HepG2 (cell line): ENCODE data around the gene ADAMTS17. TPM values are rescaled to one million over a fixed set of nuclear protein-coding genes. Genes with fewer than 3 reads are reported as not detected.
A peak's percentile ranks its signal among the peaks of the same experiment; 100 is the strongest.

Source experiments
- ATF7-NPFF ChIP-seq: sonication (generic); formaldehyde crosslinking; IDR thresholded peaks from 2 replicates; pipeline ENCODE4 v1.8.1; 2023; ENCODE audit warnings: mild to moderate bottlenecking, low read depth, missing genetic modification reagents, moderate library complexity
- E2F5 ChIP-seq: sonication (generic); formaldehyde crosslinking; conservative IDR thresholded peaks from 2 replicates; pipeline ENCODE4 v1.4.0; 2020; ENCODE audit warnings: missing genetic modification reagents
- EZH2 ChIP-seq: conservative IDR thresholded peaks from 2 replicates; pipeline ENCODE4 v1.6.1; 2012; ENCODE audit warnings: mild to moderate bottlenecking, low read depth, low read length, moderate library complexity
- GMEB2 ChIP-seq: IDR thresholded peaks from 2 replicates; pipeline ENCODE4 v1.6.1; 2016; ENCODE audit warnings: missing biosample characterization, missing genetic modification reagents, low read depth
- HNF4A ChIP-seq: sonication (generic); formaldehyde crosslinking; IDR thresholded peaks from 2 replicates; pipeline ENCODE4 v1.4.0; 2020; ENCODE audit warnings: missing genetic modification reagents
- KAT2B ChIP-seq: fragments of 150-350 bp; IDR thresholded peaks from 2 replicates; pipeline ENCODE4 v1.6.1; 2014; ENCODE audit warnings: low read depth, low read length, borderline replicate concordance
- MTA1 ChIP-seq: sonication (generic); formaldehyde crosslinking; IDR thresholded peaks from 2 replicates; pipeline ENCODE4 v1.4.0; 2020; ENCODE audit warnings: missing genetic modification reagents, mild to moderate bottlenecking, borderline replicate concordance
- MTF1 ChIP-seq: sonication (generic); formaldehyde crosslinking; IDR thresholded peaks from 2 replicates; pipeline ENCODE4 v1.5.0; 2020; ENCODE audit warnings: missing genetic modification reagents
- YEATS2 ChIP-seq: sonication (generic); formaldehyde crosslinking; IDR thresholded peaks from 2 replicates; pipeline ENCODE4 v1.4.0; 2020; ENCODE audit warnings: missing genetic modification reagents, borderline replicate concordance
- ZFP41 ChIP-seq: sonication (generic); formaldehyde crosslinking; IDR thresholded peaks from 2 replicates; pipeline ENCODE4 v1.4.0; 2020; ENCODE audit warnings: mild to moderate bottlenecking, missing genetic modification reagents, borderline replicate concordance
- ZGPAT ChIP-seq: IDR thresholded peaks from 2 replicates; pipeline ENCODE4 v1.6.1; 2016; ENCODE audit warnings: mild to moderate bottlenecking
- ZNF224 ChIP-seq: sonication (generic); formaldehyde crosslinking; IDR thresholded peaks from 2 replicates; pipeline ENCODE4 v1.5.0; 2020; ENCODE audit warnings: mild to moderate bottlenecking, missing genetic modification reagents
- ZNF235 ChIP-seq: sonication (generic); formaldehyde crosslinking; IDR thresholded peaks from 2 replicates; pipeline ENCODE4 v1.8.1; 2023; ENCODE audit warnings: mild to moderate bottlenecking, missing genetic modification reagents, borderline replicate concordance
- ZNF281 ChIP-seq: sonication (generic); formaldehyde crosslinking; IDR thresholded peaks from 2 replicates; pipeline ENCODE4 v1.4.0; 2020; ENCODE audit warnings: missing genetic modification reagents, borderline replicate concordance
- ZNF513 ChIP-seq: sonication (generic); formaldehyde crosslinking; conservative IDR thresholded peaks from 2 replicates; pipeline ENCODE4 v1.5.0; 2020; ENCODE audit warnings: missing genetic modification reagents
- ZNF549 ChIP-seq: sonication (generic); formaldehyde crosslinking; IDR thresholded peaks from 2 replicates; pipeline ENCODE4 v1.5.0; 2020; ENCODE audit warnings: missing genetic modification reagents
- ZNF629 ChIP-seq: sonication (generic); formaldehyde crosslinking; conservative IDR thresholded peaks from 2 replicates; pipeline ENCODE4 v1.5.0; 2020; ENCODE audit warnings: missing genetic modification reagents
- ZNF639 ChIP-seq: conservative IDR thresholded peaks from 2 replicates; pipeline ENCODE4 v1.6.1; 2018; ENCODE audit warnings: missing genetic modification reagents
- ZNF775 ChIP-seq: sonication (generic); formaldehyde crosslinking; IDR thresholded peaks from 2 replicates; pipeline ENCODE4 v1.4.0; 2020; ENCODE audit warnings: missing genetic modification reagents, mild to moderate bottlenecking, moderate library complexity, borderline replicate concordance
- polyA plus RNA-seq, 8 experiments: library from polyadenylated mRNA; depleted of rRNA in 3 of 8; stranded (reverse) in 7 of 8; unstranded in 1 of 8; fragments of >200 nt; fragmentation: Illumina TruSeq in 4 of 8; extraction: Trizol in 4 of 8; gene quantifications; 2 replicates each; pipeline versions ENCODE4 v1.2.1 to v1.2.3, GENCODE V29; 2011 to 2016; ENCODE audit warnings: low read depth in 4 of 8, missing spikeins in 1 of 8, mixed read lengths in 1 of 8; ENCODE audit not compliant: insufficient read depth in 1 of 8
- total RNA-seq, 5 experiments: library from RNA; depleted of rRNA; stranded (reverse); fragments of >200 nt; fragmentation: Illumina TruSeq; extraction: Trizol; gene quantifications; 2 replicates each; pipeline ENCODE4 v1.2.3, GENCODE V29; 2016; ENCODE audit warnings: low read depth in 1 of 5

Gene ADAMTS17
- total and polyA plus RNA-seq, 2 of the 13 experiments (the other 11 are each of a cell fraction or from before 2014, with no cell fraction given): 0.02 to 0.04 TPM

- TF ChIP-seq ZNF281 (CRISPR knock-in tag) (peak; percentile 43; the same call in 1 of the 2 replicates), E2F5 (CRISPR knock-in tag) (peak; percentile 87; the same call in 1 of the 2 replicates), HNF4A (CRISPR knock-in tag) (no peak), KAT2B (no peak), ZNF513 (CRISPR knock-in tag) (no peak), YEATS2 (no peak), GMEB2 (CRISPR knock-in tag) (no peak), ZNF549 (CRISPR knock-in tag) (no peak), ZFP41 (CRISPR knock-in tag) (no peak), ZGPAT (CRISPR knock-in tag) (peak; percentile 16; the same call in 1 of the 2 replicates), ZNF775 (CRISPR knock-in tag) (no peak), ZNF639 (no peak), EZH2 (no peak), MTF1 (CRISPR knock-in tag) (no peak), ZNF629 (CRISPR knock-in tag) (no peak), MTA1 (CRISPR knock-in tag) (no peak), ZNF224 (CRISPR knock-in tag) (0 out of 2 replicates have a peak, but pooled peaks have one; percentile 63), ZNF235 (CRISPR knock-in tag) (no peak), ATF7-NPFF (CRISPR knock-in tag) (0 out of 2 replicates have a peak, but pooled peaks have one; percentile 28)
Observed at GRCh38 chr15:100349696-100350433, 8.1 kb upstream of the ADAMTS17 start (continued).
